Neural cell (in vitro differentiated cells): ENCODE data around the gene EAPP.

Experiments used
- EP300 ChIP-seq: fragments of 450-650 bp; conservative IDR thresholded peaks from 2 replicates; pipeline ENCODE4 v1.6.1; 2014; ENCODE audit warnings: antibody characterized with exemption, mild to moderate bottlenecking, moderate library complexity; ENCODE audit not compliant: poor library complexity, severe bottlenecking
- REST ChIP-seq: IDR thresholded peaks from 2 replicates; pipeline ENCODE4 v1.6.1; 2012; ENCODE audit warnings: borderline replicate concordance
- TF ChIP-seq, protein P1 (sequence below): fragments of 450-650 bp; IDR thresholded peaks from 2 replicates; pipeline ENCODE4 v1.5.1; 2014; ENCODE audit warnings: antibody characterized with exemption, mild to moderate bottlenecking, moderate library complexity; ENCODE audit not compliant: poor library complexity, severe bottlenecking

- TF ChIP-seq, protein P1, sequence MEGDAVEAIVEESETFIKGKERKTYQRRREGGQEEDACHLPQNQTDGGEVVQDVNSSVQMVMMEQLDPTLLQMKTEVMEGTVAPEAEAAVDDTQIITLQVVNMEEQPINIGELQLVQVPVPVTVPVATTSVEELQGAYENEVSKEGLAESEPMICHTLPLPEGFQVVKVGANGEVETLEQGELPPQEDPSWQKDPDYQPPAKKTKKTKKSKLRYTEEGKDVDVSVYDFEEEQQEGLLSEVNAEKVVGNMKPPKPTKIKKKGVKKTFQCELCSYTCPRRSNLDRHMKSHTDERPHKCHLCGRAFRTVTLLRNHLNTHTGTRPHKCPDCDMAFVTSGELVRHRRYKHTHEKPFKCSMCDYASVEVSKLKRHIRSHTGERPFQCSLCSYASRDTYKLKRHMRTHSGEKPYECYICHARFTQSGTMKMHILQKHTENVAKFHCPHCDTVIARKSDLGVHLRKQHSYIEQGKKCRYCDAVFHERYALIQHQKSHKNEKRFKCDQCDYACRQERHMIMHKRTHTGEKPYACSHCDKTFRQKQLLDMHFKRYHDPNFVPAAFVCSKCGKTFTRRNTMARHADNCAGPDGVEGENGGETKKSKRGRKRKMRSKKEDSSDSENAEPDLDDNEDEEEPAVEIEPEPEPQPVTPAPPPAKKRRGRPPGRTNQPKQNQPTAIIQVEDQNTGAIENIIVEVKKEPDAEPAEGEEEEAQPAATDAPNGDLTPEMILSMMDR: no peak
- TF ChIP-seq REST: no peak
- TF ChIP-seq EP300: no peak
Measured at GRCh38 chr14:34470319-34470718, 69.2 kb downstream of the EAPP start.
